ENCODE data around the gene NLRP6. TPM values are rescaled to one million over a fixed set of nuclear protein-coding genes. Genes with fewer than 3 reads are reported as not detected.
"Not testable (repeated sequence)": the region's sequence is repeated elsewhere in the genome, so short reads cannot be mapped to it uniquely, and the experiment has no call there.

Gene NLRP6
- total RNA-seq, 1 experiment from 2014 or later, result not detected

- Histone ChIP-seq H3F3A (ENCODE audit: insufficient read depth, low read depth) (no peaks in the 10 kb centered on the region), H3K4me1 (replicated peaks; ENCODE audit: insufficient read depth) (no peaks in the 10 kb centered on the region), H3K79me2 (ENCODE audit: low read depth) (no peaks in the 10 kb centered on the region), H3K4me3 (no peak overlapping the region), H3K36me3 (ENCODE audit: low read depth) (no peaks in the 10 kb centered on the region), H4K20me1 (ENCODE audit: insufficient read depth) (no peaks in the 10 kb centered on the region), H2AFZ (no peak overlapping the region), H3K4me2 (no peak overlapping the region), H3K27ac (no peak overlapping the region), H3K9me3 (ENCODE audit: insufficient read depth, low read depth) (no peaks in the 10 kb centered on the region), H3K9me2 (ENCODE audit: insufficient read depth) (no peaks in the 10 kb centered on the region), H3K27me3 (ENCODE audit: insufficient read depth, low read depth) (0 out of 2 replicates have a peak, but pooled peaks cover 3% of the 10 kb centered on the region)
- TF ChIP-seq EZH2 (IDR thresholded peaks at IDR 0.05; ENCODE audit: low read depth), result no peak
- TF ChIP-seq, protein P1, sequence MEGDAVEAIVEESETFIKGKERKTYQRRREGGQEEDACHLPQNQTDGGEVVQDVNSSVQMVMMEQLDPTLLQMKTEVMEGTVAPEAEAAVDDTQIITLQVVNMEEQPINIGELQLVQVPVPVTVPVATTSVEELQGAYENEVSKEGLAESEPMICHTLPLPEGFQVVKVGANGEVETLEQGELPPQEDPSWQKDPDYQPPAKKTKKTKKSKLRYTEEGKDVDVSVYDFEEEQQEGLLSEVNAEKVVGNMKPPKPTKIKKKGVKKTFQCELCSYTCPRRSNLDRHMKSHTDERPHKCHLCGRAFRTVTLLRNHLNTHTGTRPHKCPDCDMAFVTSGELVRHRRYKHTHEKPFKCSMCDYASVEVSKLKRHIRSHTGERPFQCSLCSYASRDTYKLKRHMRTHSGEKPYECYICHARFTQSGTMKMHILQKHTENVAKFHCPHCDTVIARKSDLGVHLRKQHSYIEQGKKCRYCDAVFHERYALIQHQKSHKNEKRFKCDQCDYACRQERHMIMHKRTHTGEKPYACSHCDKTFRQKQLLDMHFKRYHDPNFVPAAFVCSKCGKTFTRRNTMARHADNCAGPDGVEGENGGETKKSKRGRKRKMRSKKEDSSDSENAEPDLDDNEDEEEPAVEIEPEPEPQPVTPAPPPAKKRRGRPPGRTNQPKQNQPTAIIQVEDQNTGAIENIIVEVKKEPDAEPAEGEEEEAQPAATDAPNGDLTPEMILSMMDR (conservative IDR thresholded peaks at IDR 0.05), result no peak
- intact Hi-C loops (cut with micrococcal nuclease; ENCODE audit: unreplicated experiment), result no loop called here
- ChIA-PET CTCF (no interaction called here), POLR2A (ENCODE audit: unreplicated experiment) (interaction anchor here (0.6 kb wide), 1 partner anchor 126 kb away, joined by 3 read pairs; the partner anchor contains the start of gene BET1L)
- no TSS peak for BruUV-seq (replicated peaks)
- DNase-seq, result no peak
Observed at GRCh38 chr11:332651-333480, 54.7 kb downstream of the NLRP6 start.

DNA sequence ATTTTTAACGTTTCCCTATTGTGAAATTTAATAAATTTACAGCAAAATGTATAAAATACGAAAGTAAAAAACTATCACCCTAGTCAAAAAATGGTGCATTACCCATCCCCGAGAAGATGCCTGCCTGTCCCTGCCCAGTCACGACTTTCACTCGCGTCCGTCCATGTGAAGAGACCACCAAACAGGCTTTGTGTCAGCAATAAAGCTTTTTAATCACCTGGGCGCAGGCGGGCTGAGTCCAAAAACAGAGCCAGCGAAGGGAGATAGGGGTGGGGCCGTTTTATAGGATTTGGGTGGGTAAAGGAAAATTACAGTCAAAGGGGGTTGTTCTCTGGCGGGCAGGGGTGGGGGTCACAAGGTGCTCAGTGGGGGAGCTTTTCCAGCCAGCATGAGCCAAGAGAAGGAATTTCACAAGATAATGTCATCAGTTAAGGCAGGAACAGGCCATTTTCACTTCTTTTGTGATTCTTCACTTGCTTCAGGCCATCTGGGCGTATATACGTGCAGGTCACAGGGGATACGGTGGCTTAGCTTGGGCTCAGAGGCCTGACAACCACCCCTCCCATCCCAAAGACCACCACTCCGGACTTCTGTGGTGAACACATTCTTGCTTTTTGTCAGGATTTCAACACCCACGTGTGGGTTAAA lies 55.5 kb downstream of the NLRP6 start:
- DNase-seq; H3K27me3 ChIP-seq (ENCODE audit: insufficient read depth, low read depth); H3K4me2 ChIP-seq; H3F3A ChIP-seq (ENCODE audit: insufficient read depth, low read depth); H4K20me1 ChIP-seq (ENCODE audit: insufficient read depth); H3K4me3 ChIP-seq; H3K79me2 ChIP-seq (ENCODE audit: low read depth); H2AFZ ChIP-seq; H3K9me3 ChIP-seq (ENCODE audit: insufficient read depth, low read depth); intact Hi-C loops (cut with micrococcal nuclease; ENCODE audit: unreplicated experiment); H3K9me2 ChIP-seq (ENCODE audit: insufficient read depth); H3K27ac ChIP-seq; BruUV-seq (replicated peaks); CTCF ChIA-PET; H3K36me3 ChIP-seq (ENCODE audit: low read depth); POLR2A ChIA-PET (ENCODE audit: unreplicated experiment); H3K4me1 ChIP-seq (replicated peaks; ENCODE audit: insufficient read depth): not testable (repeated sequence)

DNA sequence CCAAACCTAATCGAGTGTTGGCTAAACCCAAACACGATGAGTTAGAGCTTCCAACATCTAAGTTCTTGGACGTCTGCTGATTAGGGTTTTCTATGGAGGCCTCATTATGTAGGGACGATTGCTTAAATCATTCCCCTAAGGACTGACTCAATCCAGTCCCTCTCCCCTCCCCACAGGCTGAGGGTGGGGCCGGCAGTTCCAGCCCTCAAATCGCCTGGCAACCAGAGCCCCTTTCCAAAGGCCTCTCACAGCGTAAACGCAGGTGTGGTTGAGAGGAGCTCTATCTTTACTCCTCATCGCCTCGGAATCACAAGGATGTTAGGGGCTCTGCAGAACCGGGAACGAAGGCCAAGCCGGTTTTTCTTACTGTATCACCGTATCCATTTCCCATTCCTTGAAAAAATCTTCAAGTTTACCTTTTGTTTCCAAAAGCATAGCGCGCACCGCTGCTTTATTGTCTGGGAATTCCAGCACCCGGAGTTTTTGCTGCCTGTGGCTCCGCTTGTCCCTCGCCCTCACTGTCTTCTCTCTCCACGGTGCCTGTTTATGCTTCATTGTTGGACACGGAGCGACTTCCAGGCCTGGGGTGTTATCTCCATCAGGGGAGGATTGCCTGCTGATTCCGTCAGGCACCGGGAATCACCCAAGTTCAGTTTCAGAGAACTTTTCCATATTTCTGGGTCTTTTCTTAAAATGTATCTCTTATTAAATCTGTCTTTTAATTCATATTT lies 56.2 kb downstream of the NLRP6 start:
- Histone ChIP-seq H3K79me2 (ENCODE audit: low read depth) (no peaks in the 10 kb centered on the region), H3K27me3 (ENCODE audit: insufficient read depth, low read depth) (0 out of 2 replicates have a peak, but pooled peaks cover 3% of the 10 kb centered on the region), H3F3A (ENCODE audit: insufficient read depth, low read depth) (no peaks in the 10 kb centered on the region), H3K36me3 (ENCODE audit: low read depth) (no peaks in the 10 kb centered on the region), H3K27ac (no peak overlapping the region), H3K4me2 (no peak overlapping the region), H3K9me3 (ENCODE audit: insufficient read depth, low read depth) (no peaks in the 10 kb centered on the region), H3K4me3 (no peak overlapping the region), H3K4me1 (replicated peaks; ENCODE audit: insufficient read depth) (no peaks in the 10 kb centered on the region), H4K20me1 (ENCODE audit: insufficient read depth) (no peaks in the 10 kb centered on the region), H2AFZ (no peak overlapping the region), H3K9me2 (ENCODE audit: insufficient read depth) (no peaks in the 10 kb centered on the region)
- intact Hi-C loops (cut with micrococcal nuclease; ENCODE audit: unreplicated experiment), result no loop called here
- no peak for DNase-seq
- CTCF ChIA-PET, result no interaction called here
- no TSS peak for BruUV-seq (replicated peaks)
- TF ChIP-seq EZH2 (IDR thresholded peaks at IDR 0.05; ENCODE audit: low read depth), result no peak
- TF ChIP-seq, protein P1 (conservative IDR thresholded peaks at IDR 0.05), result no peak
- POLR2A ChIA-PET (ENCODE audit: unreplicated experiment), result interaction anchor here (0.7 kb wide), 1 partner anchor 22 kb away, joined by 5 read pairs; no protein-coding TSS in a partner anchor

Other genes starting within 250 kb of the NLRP6 start
- not detected in 2 replicates for gene SCGB1C1, start 85.3 kb upstream of the NLRP6 start, total RNA-seq (2021)
- 45.7 and 60.6 TPM in 2 replicates for gene BET1L, start 71.0 kb upstream of the NLRP6 start, total RNA-seq (2021)
- 115 and 129 TPM in 2 replicates for gene RIC8A, start 70.7 kb upstream of the NLRP6 start, total RNA-seq (2021)
- gene SIRT3, start 42.1 kb upstream of the NLRP6 start, total RNA-seq (2021), result 26.0 and 35.0 TPM in 2 replicates
- gene PSMD13, start 41.4 kb upstream of the NLRP6 start, total RNA-seq (2021), result 143 and 147 TPM in 2 replicates
- gene PGGHG, start 10.7 kb downstream of the NLRP6 start, total RNA-seq (2021), result 68.6 and 76.9 TPM in 2 replicates
- gene IFITM5, start 21.1 kb downstream of the NLRP6 start, total RNA-seq (2021), result not detected in 2 replicates
- 4.2 and 4.3 TPM in 2 replicates for gene IFITM2, start 29.4 kb downstream of the NLRP6 start, total RNA-seq (2021)
- 5.1 and 9.5 TPM in 2 replicates for gene IFITM1, start 35.6 kb downstream of the NLRP6 start, total RNA-seq (2021)
- 136 and 176 TPM in 2 replicates for gene IFITM3, start 42.5 kb downstream of the NLRP6 start, total RNA-seq (2021)
- 4.7 and 6.1 TPM in 2 replicates for gene B4GALNT4, start 91.1 kb downstream of the NLRP6 start, total RNA-seq (2021)
- 83.7 and 109 TPM in 2 replicates for gene PKP3, start 115.8 kb downstream of the NLRP6 start, total RNA-seq (2021)
- 78.9 and 98.3 TPM in 2 replicates for gene SIGIRR, start 136.6 kb downstream of the NLRP6 start, total RNA-seq (2021)
- 18.1 and 27.6 TPM in 2 replicates for gene ANO9, start 163.6 kb downstream of the NLRP6 start, total RNA-seq (2021)
- 32.5 and 38.8 TPM in 2 replicates for gene PTDSS2, start 171.9 kb downstream of the NLRP6 start, total RNA-seq (2021)
- gene RNH1, start 228.8 kb downstream of the NLRP6 start, total RNA-seq (2021), result 87.8 and 104 TPM in 2 replicates

Data from PC-9 (cell line).